Myocyte (in vitro differentiated cells): ENCODE measurements around the gene DLL1. TPM values are rescaled to one million over a fixed set of nuclear protein-coding genes. Genes with fewer than 3 reads are reported as not detected.
A peak's percentile ranks its signal among the peaks of the same experiment; 100 is the strongest.

Source experiments
- DNase-seq: peaks from one replicate; pipeline ENCODE4 v3.0.0-alpha.2; 2012; ENCODE audit warnings: low read depth
- total RNA-seq: library from RNA; depleted of rRNA; stranded (reverse); fragments of >200 nt; gene quantifications from 2 replicates; pipeline ENCODE4 v1.2.3, GENCODE V29; 2014

Gene DLL1
- total RNA-seq, 1 donor from 2014 or later = 38.7 TPM

DNA sequence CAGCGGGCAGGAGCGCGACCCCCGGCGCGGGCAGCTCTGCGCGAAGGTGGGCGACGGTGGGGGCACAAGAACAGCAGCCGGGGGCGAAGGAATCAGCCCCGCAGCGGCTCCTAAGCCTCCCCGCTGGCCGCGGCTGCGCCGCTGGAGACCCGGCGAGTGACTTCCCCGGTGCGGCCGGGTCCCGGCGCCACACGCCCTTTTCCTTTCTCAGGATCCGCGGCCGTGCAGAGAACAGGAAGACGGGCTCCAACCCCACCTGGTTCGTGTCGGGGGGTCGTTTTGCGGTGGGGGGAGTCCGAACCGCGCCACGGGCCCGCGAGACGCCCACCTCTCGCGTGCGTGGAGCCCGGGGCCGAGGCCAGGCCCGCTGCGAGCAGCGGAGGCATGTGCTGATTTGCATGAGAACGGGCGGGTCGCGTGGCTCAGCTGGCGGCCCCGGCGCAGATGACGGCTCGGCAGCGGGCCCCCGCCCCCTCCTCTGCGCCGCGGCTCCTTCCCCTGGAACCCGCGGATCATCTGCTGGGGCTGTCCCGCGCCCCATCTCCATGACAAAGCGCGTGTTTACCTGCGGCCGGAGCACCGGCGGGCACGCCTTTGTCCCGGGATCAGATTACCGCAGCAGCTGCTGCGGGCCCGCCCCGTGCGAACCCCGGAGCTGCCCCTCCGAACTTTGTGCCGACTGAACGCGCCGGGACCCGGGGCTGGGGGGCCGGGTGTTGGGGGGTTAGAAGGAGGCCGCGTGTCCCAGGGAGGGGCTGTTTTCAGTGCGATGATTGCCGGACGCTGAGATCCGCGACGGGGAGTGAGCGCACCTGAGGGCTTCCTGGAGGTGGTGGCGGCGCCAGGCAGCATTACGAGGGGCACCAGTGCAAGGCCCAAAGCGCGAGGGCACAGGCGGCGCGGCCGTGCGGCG is 4.9 kb upstream of the DLL1 start:
- peak; percentile 74 for DNase-seq

DNA sequence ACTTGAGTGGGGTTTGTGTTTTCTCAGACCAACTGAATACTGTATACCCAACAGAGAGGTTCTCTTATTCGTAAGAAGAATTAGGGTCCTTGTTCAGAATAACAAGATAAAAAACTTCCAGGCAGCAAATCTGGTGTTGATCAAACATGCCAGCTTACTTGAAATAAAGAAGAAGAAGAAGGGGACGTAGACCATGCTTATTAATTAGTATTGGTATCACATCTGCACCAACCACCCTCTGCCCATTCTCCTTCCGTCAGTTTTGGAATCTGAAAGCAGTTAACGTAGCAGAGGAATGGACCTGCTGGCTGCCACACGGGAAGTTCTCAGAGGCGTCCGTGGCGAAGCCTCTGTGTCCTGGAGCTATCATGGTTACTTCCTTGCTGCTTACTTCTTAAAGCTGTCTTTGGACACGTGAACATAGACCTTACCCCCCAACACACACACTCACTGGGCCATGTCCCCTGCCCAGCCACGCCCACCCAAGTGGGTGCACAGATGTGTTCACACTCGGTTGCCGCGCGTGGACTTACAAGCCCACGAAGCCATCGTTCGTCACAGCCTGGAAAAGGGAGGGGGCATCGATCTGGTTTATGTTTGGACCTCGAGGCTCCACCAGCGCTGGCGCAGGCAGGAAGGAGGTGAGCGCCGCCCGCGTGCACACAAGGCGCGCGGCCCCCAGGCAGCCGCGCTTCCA is 4.1 kb upstream of the DLL1 start:
- no peak for DNase-seq

DNA sequence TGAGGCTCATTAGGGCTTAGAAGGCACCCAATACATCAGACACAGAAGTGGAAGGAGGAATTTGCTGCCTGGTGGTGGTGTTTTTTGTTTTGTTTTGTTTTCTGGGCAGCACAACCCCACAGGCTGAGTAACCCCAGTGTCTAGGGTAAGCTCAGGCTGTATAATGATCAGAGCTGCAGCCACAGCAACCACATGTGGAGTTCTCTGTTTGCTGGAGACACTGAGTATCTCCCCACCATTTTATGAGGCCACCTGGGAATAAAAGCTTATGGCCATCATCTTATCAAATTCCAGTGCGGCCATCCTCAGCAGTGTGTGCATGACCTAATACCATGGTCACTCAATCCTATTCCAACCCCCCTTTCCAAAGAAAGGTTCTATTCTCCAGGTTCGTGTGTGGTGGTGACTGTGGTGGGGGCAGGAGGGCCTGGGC is 3.4 kb upstream of the DLL1 start:
- peak; percentile 47 for DNase-seq

DNA sequence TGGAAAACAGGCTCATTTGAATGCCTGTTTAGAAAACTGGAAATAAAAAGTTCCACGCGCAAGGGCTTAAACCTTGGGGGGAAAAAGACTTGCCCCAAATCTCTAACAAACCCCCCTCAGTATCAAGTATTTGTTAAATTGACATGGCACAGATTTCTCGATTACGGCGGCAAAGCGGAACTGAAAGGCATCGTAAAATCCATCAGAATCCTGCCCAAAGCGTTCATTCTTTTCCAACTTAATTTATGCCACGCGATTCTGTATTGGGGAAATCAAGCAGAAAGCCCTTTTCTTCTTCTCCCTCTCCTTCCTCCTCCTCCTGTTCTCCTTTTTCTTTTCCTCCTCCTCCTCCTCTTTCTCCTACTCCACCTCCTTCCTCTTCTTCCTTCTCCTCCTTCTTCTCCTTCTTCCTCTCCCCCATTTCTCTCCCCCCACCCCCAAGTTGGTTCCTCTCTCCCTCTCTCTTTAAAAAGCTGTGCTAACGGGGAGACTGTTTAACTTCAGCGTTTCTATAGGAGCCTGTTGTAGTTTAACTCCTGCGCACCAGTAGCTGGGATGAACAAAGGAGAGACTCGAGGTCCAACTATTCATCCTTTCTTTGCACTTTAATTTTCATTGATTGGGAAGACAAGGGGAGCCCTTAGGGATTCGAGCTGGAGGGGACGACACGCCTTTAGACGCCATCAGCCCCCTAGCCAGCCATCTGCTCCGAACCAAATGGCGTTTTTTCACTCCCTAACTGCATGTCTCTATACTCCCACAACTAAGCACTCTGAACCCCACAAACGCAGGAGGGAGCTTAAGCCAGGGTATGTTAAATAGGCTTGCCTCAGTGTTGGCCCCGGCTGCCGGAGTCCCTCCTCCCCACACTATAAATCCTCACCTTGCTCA is 2.7 kb upstream of the DLL1 start:
- no peak for DNase-seq

DNA sequence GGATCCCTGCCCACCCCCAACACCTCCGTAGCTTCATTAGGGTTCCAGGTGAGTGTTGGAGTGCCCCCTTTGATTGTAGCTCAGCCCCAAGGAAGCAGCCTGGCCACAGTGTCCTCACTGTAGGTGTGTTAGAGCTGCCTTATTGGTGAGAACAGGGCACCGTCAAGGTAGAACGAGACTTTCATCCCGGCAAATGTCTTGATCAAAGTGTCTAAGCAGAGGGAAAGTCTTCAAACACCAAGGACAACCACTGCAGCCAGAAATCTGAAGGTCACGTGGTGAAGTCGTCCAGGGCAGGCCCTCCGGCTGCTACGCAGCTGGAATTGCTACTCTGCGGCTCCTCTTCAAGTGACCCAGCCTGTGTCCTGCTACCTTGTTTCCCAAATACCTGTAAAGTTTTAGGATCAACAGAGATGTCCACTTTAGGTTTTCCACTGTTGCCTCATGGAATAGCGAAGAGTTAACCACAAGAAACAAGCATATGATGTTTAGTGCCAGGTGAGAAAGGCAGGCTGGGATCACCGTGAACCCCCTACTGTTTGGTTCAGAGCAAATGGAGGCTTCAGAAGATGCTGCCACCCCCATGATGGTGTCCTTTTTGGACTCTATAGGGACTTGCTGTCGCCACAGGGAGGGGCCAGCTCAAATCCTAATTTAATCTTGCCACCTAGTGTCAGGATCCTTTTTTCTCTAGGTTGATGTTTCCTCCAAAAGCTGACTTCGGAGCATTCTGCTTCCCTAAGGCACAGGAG is 1.7 kb upstream of the DLL1 start:
- peak; percentile 56 for DNase-seq

DNA sequence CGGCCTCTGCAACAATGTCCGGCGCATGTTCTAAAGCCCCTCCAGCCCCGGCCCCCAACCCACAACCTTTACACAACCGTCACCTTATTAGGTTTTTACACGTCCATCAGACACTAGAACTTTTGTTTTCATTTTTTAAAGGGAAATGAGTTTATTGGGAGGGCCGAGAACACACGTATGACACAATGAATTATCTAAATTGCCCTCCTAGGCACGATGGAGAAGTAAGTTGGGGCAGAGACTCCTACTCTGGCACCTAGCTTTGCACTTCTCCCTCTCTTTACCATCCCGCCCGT is 1.2 kb upstream of the DLL1 start:
- no peak for DNase-seq

DNA sequence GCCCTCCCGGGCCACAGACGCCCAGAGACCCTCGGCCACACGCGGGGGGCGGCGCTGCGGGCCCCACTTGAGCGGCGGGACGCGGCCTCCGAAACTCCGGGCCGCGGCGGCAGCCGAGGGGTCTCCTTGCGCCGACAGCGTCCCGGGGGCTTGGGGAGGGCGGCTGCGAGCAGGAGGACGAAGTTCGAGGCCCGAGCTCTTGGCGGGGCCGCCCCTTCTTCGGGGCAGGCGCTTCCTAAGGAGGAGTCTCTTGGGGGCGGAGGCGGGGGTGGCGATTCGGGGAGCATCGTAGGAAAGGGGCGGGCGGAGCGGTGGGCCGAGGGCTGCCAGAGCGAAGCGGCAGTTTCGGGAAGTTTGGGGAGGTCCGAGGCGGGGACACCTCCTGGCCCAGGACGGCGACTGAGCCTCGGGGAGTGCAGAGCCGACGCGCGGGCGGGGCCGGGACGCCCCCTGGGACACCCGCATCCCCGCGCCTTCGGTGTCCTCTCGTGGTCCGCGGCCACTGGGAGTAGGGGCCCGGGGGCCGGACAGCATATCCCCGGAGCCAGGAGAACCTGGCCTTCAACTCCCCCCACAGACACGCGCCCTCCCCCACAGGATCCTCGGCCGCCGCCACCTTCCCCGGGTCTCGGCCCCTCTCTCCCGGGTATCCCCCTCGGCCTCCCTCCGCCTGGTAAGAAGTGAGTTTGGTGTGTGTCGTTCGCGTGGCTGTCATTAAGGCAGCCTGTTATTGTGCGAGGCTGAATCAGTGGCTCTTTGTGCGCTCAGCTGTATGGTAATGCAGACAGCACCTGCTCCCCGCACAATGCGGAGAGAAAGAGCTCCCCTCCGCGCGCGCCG is 613 bp upstream of the DLL1 start:
- peak; percentile 86 for DNase-seq

DNA sequence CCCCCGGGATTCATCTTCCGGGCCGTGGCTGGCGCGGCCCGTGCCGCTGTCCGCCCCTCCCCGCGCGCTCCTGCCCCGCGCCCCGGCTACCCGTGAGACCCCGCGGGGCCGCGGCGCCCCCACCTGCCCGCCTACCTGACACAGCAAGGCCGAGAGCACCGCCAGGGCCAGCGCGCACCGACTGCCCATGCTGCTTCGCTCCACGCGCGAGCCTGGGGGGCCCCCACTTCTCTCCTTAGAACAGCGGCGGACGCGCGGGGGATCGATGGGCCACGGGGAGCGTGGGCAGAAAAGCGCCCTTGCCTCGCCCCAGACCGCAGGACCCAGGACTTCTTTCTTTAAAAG is 955 bp downstream of the DLL1 start:
- no peak for DNase-seq

DNA sequence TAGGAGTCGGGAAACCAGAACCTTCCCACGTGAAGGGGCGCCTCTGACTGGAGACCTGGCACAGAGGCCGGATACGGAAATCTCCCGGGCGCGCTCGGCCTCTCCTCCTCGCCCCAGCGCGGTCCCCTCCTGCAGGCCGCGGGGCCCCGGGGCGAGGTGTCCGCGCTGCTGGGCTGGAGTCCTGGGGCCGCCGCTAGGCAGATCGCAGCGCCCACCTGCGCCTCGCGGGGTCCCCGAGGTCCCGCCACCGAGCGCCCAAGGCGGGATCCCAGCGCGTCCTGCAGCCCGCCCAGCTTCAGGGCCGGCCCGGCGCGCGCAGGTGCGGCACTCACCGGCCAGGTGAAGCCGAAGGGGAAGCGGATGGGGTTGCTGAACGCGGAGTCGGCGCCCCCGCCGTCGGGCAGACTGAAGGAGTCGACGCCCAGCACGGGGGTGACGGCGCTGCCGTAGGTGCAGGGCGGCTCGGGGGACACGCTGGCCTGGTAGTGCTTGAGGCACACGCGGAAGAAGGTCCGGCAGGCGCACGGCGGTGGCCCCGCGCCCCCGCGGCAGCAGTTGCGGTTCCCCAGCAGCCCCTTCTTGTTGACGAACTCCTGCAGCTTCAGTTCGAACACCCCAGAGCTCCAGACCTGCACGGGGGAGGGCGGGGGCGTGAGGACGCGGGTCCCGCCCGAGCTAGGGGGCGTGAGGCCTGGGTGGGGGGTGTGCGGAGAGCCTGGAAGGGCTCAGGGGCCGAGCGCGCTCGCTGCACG is 1.5 kb downstream of the DLL1 start:
- no peak for DNase-seq

DNA sequence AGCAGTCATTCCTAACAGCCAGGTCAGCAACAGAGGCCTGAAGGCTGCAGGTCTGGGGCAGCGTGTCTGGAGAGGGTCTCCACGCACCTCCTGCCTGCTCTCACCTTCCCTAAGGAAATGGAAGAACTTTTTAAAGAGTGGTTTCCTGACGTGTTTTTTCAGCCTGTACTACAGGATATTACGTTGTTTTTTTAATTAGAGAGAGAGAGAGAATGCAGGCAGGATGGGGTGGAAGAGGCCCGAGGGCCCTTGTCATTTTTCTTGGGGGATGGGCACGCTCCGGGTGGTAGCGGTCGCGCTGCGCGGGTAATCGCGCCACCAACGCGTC is 2.1 kb downstream of the DLL1 start:
- no peak for DNase-seq

DNA sequence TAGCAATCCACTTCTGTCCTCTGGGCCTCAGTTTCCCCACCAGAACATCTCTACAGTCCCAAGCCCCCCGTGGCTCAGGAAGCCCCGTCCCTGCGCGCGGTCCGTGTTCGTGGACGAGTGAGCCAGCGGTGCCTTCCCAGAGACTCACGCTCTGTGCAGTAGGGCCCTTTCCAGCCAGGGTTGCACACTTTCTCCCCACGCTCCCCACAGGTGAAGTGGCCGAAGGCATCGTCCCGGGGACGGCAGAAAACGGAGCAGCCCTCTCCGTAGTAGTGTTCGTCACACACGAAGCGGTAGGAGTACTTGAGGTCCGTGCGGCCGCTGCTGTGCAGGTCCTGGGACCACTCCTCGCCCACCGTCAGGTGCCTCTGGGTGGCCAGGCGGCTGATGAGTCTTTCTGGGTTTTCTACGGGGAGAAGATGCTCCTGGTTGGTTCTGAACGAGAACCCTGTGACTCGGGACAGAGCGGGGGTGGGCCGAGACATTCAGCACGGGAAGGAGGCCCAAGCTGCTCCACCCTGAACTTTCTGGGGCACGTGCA is 2.7 kb downstream of the DLL1 start:
- no peak for DNase-seq

DNA sequence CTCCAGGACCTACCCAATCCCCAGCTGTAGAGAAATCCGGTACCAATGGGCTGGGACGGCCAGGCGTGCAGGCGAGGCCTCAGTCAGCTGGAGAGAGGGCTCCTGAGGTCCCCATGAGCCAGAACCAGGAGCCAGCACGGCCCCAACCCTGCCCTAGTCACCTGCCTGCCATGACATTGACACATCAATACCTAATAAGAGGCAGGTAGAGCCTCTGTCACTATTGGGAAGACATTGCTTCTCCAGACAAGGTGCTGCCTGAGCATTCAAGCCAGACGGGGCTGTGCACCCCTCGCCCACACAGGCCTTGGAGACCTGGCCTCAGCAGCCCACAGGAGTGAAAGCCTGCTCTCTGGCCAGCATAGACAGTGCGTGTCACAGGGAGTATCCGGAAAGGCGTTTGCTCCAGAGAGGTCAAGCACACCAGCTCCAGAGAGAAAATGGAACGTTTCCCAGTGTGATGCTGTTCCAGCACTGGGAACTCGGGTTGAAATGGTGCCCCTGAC is 3.5 kb downstream of the DLL1 start:
- DNase-seq = no peak

DNA sequence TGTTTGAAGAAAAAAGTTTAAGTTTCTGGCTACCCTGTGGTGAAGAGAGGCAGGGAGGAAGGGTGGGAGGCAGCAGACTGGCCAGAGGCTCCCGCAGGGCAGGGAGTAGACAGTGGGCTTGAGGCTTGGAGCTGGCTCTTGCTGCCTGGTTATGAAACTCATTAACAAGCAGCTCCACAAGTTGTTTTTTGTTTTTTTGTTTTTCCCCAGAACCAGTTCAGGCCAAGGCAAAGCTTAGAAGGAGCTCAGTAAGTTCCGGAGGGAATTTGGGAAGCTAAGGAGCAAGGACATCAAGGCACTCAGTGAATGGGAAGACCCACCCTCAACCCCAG is 4.0 kb downstream of the DLL1 start:
- no peak for DNase-seq

DNA sequence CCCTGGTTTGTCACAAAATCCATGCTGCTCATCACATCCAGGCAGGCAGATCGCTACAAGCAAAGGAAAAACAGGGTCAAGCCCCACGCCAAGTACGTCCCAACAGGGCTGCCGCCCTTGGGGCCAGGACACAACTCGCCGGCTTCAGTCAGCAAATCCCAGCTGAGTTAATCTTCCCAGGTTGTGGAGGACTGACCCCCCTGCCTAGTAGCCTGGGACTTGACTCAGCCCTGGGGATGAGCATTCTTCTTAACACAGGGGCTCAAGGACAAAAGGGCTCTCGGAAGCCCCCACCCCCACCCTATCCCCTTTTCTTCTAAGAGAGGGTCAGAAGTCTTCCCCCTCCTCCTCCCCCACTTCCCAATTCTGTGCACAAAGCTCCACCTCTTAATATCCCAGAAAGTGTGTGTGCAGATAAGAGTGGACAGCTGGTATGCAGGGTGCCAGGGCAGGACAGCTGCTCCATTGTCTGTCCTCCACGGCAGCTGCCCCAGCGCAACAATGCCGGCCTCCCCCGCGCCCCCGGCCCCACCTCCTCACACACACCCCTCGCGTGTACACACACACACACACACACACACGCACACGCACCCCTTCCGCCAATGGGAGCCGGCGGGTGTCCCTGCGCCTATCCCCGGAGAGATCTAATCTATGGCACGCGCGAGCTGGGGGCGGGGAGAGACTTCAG is 4.5 kb downstream of the DLL1 start:
- DNase-seq = peak; percentile 95

DNA sequence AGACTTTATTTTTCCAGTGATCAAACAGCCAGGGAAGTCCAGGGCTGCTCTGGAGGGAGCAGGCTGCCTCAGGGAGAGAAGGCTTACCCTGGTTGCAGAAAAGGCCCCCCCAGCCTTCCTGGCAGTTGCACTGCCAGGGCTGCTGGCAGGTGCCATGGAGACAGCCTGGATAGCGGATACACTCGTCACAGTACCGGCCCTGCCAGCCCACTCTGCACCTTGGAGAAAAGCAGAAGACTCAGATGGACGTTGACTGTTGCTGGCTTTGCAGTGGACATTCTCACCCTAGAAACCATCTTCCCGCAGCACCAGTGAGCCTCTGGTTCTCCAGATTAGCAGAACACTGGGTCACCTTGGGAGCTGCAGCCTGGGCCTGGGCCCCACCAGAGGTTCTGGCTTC is 5.4 kb downstream of the DLL1 start:
- DNase-seq = no peak

DNA sequence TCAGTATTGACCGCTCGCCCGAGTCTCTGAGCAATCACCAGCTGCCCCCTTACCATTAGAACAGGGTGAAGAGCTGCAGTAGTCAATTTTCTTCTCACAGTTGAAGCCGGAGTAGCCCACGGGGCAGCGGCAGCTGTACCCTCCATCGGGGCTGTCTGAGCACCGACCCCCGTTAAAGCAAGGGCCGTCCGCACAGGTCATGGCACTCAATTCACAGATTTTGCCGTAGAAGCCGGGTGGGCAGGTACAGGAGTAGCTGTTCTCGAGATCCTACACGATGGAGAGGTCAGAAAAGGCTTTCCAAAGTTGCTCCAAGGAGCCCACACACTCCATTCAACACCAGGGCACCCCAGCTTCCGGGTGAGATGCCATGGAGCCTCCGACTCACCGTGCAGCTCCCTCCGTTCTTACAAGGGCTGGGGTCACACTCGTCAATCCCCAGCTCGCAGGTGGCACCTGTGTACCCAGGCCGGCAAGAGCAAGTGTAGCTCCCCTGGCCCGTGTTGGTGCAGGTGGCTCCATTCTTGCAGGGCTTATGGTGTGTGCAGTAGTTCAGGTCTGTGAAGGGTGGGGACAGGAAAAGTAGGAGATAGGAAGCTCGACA is 5.9 kb downstream of the DLL1 start:
- no peak for DNase-seq

DNA sequence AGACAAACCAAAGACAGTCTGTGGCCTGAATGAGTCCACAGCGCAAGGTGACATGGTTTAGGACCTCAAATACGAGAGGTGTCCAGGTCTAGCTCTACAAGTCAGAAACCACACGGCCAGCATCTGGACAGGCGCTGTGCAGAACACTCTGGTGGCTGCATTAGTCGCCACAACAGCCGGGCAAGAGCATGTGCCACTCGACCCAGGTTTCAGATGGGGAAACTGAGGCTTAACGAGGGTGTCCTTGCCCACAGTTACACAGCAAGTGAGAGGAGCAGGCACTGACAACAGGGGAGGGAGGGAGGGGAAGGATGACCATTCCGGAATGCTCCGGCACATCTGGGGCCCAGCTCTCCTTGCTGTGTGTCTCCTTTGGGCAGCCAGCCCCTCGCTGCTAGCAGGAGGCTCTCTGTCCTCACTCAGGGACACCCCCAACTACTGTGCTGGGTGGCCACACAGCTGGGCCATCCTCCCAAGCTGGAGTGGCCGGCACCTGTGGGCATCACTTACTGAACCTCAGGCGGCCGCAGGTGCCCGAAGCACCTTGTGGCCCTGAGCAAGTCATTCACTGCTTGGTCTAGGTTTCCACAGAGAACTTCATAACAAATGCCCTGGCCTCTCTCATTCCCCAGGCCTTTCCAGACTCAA is 6.6 kb downstream of the DLL1 start:
- no peak for DNase-seq
